Loucy (cell line): ENCODE measurements around the gene OTUD4.
"Not testable (repeated sequence)": the region's sequence is repeated elsewhere in the genome, so short reads cannot be mapped to it uniquely, and the experiment has no call there.

ENCODE experiments used
- H2AFZ ChIP-seq: fragments of 200-600 bp; sonication (generic); 2 replicates; pipeline ENCODE4 v1.6.0; 2016; ENCODE audit warnings: antibody characterized with exemption, mild to moderate bottlenecking, low read length, moderate library complexity
- H3F3A ChIP-seq: fragments of 200-600 bp; 2 replicates; pipeline ENCODE4 v1.6.0; 2016; ENCODE audit warnings: antibody characterized with exemption, low read depth, mild to moderate bottlenecking
- H3K27me3 ChIP-seq: fragments of 200-600 bp; sonication (generic); 2 replicates; pipeline ENCODE4 v1.6.1; 2014; ENCODE audit warnings: low read length, mild to moderate bottlenecking; ENCODE audit not compliant: insufficient read depth, poor library complexity, severe bottlenecking
- H3K36me3 ChIP-seq: fragments of 200-600 bp; sonication (generic); 2 replicates; pipeline ENCODE4 v1.6.1; 2016; ENCODE audit warnings: low read length; ENCODE audit not compliant: insufficient read depth
- H3K4me1 ChIP-seq: fragments of 200-600 bp; sonication (generic); 2 replicates; pipeline ENCODE4 v1.5.1; 2014; ENCODE audit warnings: low read length, mild to moderate bottlenecking; ENCODE audit not compliant: insufficient read depth, poor library complexity, severe bottlenecking
- H3K4me2 ChIP-seq: fragments of 200-600 bp; sonication (generic); 2 replicates; pipeline ENCODE4 v1.6.0; 2014; ENCODE audit warnings: antibody characterized with exemption, low read length, low read depth, mild to moderate bottlenecking; ENCODE audit not compliant: poor library complexity, severe bottlenecking
- H3K4me3 ChIP-seq: fragments of 200-600 bp; sonication (generic); 2 replicates; pipeline ENCODE4 v1.5.1; 2014; ENCODE audit warnings: low read length, mild to moderate bottlenecking, mixed read lengths; ENCODE audit not compliant: poor library complexity, severe bottlenecking
- H3K79me2 ChIP-seq: fragments of 200-600 bp; sonication (generic); 2 replicates; pipeline ENCODE4 v1.6.1; 2014; ENCODE audit warnings: low read length; ENCODE audit not compliant: insufficient read depth
- H3K9ac ChIP-seq: fragments of 200-600 bp; sonication (generic); 2 replicates; pipeline ENCODE4 v1.6.0; 2014; ENCODE audit warnings: mild to moderate bottlenecking, low read depth, low read length, moderate library complexity; ENCODE audit not compliant: poor library complexity, severe bottlenecking
- H3K9me2 ChIP-seq: fragments of 200-600 bp; sonication (generic); replicated peaks from 2 replicates; pipeline ENCODE4 v1.6.1; 2016; ENCODE audit warnings: low read depth, low read length, mixed read lengths
- H3K9me3 ChIP-seq: fragments of 200-600 bp; sonication (generic); 2 replicates; pipeline ENCODE4 v1.6.1; 2014; ENCODE audit warnings: mild to moderate bottlenecking, antibody characterized with exemption, low read length, low read depth; ENCODE audit not compliant: insufficient read depth
- H4K20me1 ChIP-seq: fragments of 200-600 bp; sonication (generic); 2 replicates; pipeline ENCODE4 v1.6.0; 2014; ENCODE audit warnings: antibody characterized with exemption, low read length, mild to moderate bottlenecking; ENCODE audit not compliant: insufficient read depth, poor library complexity, severe bottlenecking
- EZH2phosphoT487 ChIP-seq: fragments of 200-600 bp; IDR thresholded peaks from 2 replicates; pipeline ENCODE4 v1.6.1; 2018; ENCODE audit warnings: antibody characterized with exemption, mild to moderate bottlenecking, moderate library complexity, borderline replicate concordance
- TF ChIP-seq, protein P1 (sequence below): fragments of 200-600 bp; sonication (generic); conservative IDR thresholded peaks from 2 replicates; pipeline ENCODE4 v1.5.1; 2014; ENCODE audit warnings: mild to moderate bottlenecking, antibody characterized with exemption, low read length

Gene OTUD4

DNA sequence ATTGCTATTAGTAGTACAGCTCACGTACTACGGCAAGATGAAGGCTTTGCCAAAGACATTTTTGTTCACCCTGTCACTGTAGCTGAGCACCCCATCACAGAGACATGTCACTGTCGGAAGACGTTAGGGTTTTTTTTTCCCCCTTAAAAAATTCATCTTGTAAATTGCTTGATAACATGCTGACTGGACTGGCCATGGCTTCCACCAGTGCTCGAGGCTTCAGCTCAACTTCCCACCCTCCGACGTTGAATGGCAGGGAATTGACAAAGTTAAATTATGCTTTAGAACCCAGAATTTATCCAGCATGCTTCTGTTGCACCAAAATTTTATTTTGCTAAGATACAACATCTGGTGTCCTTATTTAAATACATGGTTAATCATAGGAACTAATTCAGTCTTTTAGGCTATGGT, 707 bp upstream of the OTUD4 start:
- peak overlapping the region; percentile 80 for H3K4me3 ChIP-seq
- H3K9ac ChIP-seq, result peak overlapping the region; percentile 74
- H3K4me1 ChIP-seq, result peaks cover 27% of the 10 kb centered on the region
- no peaks in the 10 kb centered on the region for H3K9me2 ChIP-seq
- no peaks in the 10 kb centered on the region for H3K36me3 ChIP-seq
- H3K4me2 ChIP-seq, result peak overlapping the region; percentile 91
- H3K9me3 ChIP-seq, result no peaks in the 10 kb centered on the region
- peaks cover 32% of the 10 kb centered on the region for H4K20me1 ChIP-seq
- H2AFZ ChIP-seq, result peak overlapping the region; percentile 79
- no peaks in the 10 kb centered on the region for H3F3A ChIP-seq
- no peak for TF ChIP-seq EZH2phosphoT487
- TF ChIP-seq, protein P1, sequence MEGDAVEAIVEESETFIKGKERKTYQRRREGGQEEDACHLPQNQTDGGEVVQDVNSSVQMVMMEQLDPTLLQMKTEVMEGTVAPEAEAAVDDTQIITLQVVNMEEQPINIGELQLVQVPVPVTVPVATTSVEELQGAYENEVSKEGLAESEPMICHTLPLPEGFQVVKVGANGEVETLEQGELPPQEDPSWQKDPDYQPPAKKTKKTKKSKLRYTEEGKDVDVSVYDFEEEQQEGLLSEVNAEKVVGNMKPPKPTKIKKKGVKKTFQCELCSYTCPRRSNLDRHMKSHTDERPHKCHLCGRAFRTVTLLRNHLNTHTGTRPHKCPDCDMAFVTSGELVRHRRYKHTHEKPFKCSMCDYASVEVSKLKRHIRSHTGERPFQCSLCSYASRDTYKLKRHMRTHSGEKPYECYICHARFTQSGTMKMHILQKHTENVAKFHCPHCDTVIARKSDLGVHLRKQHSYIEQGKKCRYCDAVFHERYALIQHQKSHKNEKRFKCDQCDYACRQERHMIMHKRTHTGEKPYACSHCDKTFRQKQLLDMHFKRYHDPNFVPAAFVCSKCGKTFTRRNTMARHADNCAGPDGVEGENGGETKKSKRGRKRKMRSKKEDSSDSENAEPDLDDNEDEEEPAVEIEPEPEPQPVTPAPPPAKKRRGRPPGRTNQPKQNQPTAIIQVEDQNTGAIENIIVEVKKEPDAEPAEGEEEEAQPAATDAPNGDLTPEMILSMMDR, result no peak
- peaks cover 44% of the 10 kb centered on the region for H3K79me2 ChIP-seq
- no peaks in the 10 kb centered on the region for H3K27me3 ChIP-seq

GRCh38 chr4:145179861-145180297, 510 bp downstream of the OTUD4 start:
- H3F3A ChIP-seq, H3K36me3 ChIP-seq, H3K9me3 ChIP-seq, H3K9me2 ChIP-seq, H3K27me3 ChIP-seq: not testable (repeated sequence)
- Histone ChIP-seq H3K79me2 (peaks cover 56% of the 10 kb centered on the region), H3K4me2 (peak overlapping the region; percentile 98), H3K4me1 (peaks cover 39% of the 10 kb centered on the region), H2AFZ (peak overlapping the region; percentile 69), H3K4me3 (peak overlapping the region; percentile 97), H3K9ac (peak overlapping the region; percentile 81), H4K20me1 (peaks cover 44% of the 10 kb centered on the region)

DNA sequence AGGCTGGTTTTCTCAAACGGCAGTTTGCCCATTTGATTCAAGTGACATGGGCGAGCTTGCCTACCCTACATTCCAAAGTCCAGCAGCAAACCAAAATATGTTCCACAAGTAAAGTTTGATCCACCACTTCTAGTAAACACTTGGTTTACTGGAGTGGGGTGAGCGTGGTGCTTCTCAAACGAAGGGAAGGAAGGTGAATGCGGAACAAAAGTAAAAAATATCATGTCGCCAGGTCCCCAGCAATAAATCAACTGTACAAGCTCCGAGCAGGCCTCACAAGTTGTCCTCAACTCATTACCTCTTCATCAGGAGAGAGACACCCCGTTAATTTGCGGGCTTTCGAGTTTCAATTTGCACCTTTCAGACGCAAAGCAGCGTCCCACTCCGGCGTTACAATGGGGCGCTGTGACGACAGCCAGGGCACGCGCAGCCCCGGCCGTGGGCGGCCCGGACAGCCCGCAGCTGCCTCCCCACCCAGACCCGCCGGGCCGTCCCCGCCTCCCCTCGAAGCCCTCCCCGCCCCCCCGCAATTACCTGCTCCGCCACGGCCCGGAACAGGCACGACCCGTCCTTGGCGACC, 1.0 kb downstream of the OTUD4 start:
- TF ChIP-seq EZH2phosphoT487, result no peak
- TF ChIP-seq, protein P1, result no peak
- Histone ChIP-seq H3K4me1 (peaks cover 44% of the 10 kb centered on the region), H3K4me3 (peak overlapping the region; percentile 97), H3K36me3 (peaks cover 4% of the 10 kb centered on the region; the same call in 1 of the 2 replicates), H3K4me2 (peak overlapping the region; percentile 98), H2AFZ (peak overlapping the region; percentile 62), H3K9ac (peak overlapping the region; percentile 81), H3K27me3 (no peaks in the 10 kb centered on the region), H3K9me2 (no peaks in the 10 kb centered on the region), H4K20me1 (peaks cover 49% of the 10 kb centered on the region), H3F3A (no peaks in the 10 kb centered on the region), H3K9me3 (no peaks in the 10 kb centered on the region), H3K79me2 (peaks cover 61% of the 10 kb centered on the region)

DNA sequence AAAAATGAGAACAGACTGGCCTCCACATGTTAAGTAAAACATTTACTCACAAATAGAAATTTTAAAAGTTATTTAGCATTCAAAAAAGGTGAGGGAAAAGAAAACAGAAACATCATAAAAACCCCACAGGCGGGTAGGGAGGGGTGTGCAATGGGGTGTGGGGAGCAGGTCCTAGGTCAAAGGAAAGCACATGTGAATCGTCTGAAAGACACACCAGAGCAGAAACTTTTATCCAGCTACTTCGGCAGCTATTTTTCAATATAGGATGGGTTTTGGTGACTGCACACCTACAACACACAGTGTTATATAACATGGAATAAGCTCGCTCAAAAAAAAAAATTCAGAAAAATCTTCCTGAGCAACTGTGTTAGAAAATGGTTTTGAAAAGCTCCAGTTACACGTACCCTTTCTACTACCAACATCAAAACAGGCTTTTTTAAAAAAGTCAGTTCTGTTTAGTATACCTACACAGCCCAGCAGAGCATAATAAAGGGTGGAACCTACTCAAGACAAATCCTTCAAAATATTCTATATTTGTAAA, 1.6 kb downstream of the OTUD4 start:
- peaks cover 55% of the 10 kb centered on the region for H4K20me1 ChIP-seq
- H2AFZ ChIP-seq, result no peak overlapping the region
- H3K27me3 ChIP-seq, result no peaks in the 10 kb centered on the region
- peak overlapping the region; percentile 98 for H3K4me2 ChIP-seq
- no peaks in the 10 kb centered on the region for H3K9me2 ChIP-seq
- no peak for TF ChIP-seq EZH2phosphoT487
- TF ChIP-seq, protein P1, result no peak
- peak overlapping the region; percentile 97 for H3K4me3 ChIP-seq
- peak overlapping the region; percentile 81 for H3K9ac ChIP-seq
- no peaks in the 10 kb centered on the region for H3F3A ChIP-seq
- no peaks in the 10 kb centered on the region for H3K9me3 ChIP-seq
- peaks cover 10% of the 10 kb centered on the region; the same call in 1 of the 2 replicates for H3K36me3 ChIP-seq
- H3K79me2 ChIP-seq, result peaks cover 66% of the 10 kb centered on the region
- H3K4me1 ChIP-seq, result peaks cover 50% of the 10 kb centered on the region
